ENCODE data around the gene PEPD.

The PEPD gene

DNA sequence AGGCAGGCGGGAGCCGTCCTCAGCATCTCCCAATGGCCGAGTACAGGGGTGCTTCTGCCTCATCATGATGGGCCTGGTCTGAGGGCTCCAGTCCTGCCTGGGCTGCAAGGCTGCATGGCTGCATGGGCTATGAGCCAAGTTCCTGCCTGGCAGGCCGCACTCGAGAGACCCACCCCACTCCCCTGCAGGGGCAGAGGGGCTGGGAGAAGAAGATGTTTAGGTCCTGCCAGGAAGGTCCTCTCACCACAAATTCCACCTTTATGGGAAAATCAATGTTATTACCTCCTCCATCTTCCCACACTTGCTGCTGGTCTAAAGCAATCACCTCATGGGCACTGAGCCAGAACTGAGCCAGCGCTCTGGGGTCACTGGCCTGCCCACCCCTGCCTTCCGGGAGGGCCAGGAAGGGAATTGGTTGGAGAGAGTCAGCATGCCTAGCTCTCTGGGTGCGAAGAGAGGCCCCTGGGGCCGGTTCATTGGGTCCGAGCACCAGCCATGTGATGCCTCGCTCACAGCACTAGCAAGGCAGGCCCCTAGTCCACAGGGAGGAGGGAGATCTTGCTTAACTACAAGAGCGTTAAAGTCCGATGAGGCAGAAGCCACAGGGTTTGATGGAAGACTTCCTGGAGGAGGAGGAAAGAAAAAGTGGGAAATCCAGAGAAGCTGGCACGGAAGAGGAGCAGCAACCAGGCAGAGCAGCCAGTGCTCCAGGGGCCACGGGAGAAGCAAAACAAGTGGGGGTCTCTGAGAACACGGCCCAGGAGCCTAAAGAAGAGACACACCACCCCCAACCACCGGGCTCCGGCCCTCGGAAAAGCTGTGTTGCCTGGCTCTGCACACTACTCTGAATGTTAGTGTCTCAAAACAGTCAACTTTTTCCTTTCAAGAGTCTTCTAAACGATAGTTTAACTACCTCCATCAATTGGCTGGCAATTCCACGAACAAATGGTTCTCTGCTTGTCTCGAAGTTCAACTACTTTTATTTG is 84.9 kb downstream of the PEPD start:
- no peak for DNase-seq

DNA sequence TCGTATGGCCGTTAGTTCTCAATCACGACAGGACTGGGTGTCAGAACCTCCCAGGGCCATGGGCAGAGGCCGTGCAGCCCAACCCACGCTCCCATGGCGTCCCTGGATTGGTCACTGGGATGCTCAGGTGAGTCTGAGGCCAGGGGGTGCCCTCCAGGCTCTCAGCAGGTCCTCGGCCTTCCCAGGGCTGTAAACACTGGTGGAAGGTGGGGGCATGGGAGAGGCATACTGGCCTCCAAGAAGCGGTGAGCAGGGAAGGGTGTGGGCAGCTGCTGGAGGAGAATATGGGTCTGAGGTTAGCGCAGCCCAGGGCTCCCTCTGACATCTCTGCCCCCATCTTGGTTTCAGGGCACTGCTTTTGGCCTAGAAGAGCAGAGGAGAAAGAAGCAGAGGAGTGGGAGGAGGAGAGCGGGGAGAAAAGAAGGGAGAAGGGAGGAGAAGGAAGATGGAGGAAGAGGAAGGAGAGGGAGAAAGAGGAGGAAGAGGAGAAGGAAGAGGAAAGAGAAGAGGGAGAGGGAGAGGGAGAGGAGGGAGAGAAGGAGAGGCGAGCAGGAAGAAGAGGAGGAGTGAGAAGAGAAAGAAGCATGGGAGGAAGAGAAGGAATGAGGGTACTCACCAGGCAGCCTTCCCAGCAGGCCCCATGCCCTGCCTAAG is 85.8 kb downstream of the PEPD start:
- no peak for DNase-seq

GRCh38 chr19:33434886-33435705 is 86.5 kb downstream of the PEPD start:
- no peak for DNase-seq

- DNase-seq = no peak
Measured at GRCh38 chr19:33434069-33434885, 87.3 kb downstream of the PEPD start.

DNA sequence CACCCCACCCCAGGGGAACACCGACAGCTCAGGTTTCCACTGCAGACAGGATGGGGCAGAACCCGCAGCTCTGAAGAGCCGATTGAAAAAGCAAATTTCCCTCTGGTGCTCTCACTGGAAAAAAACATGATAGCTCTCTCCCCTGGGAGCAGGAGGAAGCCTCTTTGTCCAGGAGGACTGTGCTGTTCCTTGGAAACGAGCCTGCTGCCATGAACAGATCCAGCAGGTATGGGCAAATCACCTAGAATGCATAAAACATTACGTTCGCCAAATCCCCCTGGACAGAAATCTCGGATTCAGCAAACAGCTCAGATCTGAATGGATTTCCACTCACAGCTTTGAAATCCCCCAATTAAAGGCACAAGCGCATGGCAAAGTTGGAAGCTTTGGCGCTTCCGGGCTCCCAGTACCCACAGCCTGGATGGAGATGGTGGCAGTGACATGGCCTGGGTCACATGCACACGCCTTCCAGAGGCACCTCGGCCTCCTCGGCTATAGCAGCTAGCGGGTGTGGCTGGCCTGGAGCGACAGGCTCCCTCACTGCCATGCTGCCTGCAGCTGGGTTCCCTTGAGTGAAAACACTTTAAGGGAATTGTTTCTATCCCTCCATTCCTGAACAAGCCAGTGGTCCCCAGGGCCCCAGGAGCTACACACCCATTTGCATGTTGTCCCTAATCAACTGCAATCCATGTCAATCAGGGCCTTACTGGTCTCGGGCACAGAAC is 89.0 kb downstream of the PEPD start:
- no peak for DNase-seq

DNA sequence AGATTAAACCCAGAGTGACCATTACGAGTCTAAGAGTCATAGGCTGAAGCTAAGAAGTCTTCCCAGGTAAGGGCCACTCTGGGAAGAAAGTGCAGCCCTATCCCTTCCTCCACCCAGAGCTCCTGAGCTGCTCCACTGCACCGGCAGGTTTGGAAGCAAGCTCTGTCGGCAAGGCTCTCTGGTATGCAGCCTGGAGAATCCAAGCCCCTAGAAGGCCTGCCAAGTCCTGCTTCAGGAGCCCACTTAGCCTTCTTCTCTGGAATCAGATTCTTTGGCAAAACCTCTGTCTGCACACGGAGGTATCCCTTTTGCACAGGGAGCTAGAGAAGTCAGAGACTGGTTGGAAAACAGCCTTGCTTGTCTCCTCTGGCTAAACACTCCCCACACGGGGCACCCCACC is 89.6 kb downstream of the PEPD start:
- DNase-seq = no peak

DNA sequence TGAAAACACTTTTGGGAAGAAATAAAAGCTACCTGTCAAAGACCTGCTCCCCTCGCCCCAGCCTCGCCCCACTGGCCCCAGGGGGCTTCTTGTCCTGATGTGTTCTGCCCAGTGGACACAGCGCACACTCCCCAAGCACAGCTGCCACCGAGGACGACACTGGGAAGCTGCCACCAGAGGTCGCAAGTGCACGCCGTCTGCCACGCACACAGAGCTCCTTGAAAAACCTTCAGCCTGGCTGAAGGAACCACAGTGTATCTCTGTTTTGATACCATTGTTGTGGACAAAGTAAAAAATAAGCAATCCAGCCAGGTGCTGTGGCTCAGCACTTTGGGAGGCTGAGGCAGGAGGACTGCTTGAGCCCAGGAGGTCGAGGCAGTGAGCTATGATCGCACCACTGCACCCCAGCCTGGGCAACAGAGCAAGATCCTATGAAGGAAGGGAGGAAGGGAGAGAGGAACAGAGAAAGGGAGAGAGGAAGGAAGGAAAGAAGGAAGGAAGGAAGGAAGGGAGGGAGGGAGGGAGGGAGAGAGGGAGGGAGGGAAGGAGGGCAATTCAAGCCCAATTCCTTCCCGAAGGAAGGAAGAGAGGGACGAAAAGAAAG is 90.8 kb downstream of the PEPD start:
- DNase-seq = peak; percentile 63

DNA sequence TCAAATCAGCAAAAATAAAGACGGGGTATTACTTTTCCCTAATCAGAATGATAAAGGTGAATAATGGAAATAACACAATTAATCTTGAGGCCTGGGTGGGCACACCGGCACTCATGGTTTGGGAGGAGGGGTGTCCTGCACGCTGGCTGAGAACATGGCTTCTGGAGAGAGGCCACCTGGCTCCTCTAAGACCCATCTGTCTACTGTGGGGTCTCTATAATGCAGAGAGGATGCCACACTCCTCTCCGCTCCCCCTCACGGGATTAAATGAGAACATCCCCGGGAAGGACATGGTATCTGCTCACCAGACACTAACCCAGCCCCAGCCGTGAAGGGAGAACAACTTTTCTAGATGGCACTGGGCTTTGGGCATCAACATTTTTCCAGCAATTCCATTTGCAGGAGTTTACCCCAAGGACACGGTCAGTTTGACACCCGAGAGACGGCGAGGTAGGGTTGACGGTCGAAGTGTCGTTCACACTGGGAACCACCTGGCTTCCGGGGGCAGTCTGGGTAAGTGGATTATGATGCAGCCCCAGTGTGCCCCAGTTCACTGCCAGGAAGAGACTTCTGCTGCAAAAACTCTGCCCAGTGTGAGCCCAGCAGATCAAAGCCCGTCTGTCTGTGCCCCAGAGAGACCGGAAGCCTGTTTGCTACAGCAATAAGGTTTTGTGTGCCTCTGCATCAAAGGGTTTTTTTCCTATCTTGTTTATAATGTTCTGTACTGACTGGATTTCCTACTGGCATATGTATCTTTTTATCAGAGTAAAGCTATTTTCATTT is 91.5 kb downstream of the PEPD start:
- DNase-seq = no peak

GRCh38 chr19:33428627-33429125 is 92.9 kb downstream of the PEPD start:
- DNase-seq = no peak

DNA sequence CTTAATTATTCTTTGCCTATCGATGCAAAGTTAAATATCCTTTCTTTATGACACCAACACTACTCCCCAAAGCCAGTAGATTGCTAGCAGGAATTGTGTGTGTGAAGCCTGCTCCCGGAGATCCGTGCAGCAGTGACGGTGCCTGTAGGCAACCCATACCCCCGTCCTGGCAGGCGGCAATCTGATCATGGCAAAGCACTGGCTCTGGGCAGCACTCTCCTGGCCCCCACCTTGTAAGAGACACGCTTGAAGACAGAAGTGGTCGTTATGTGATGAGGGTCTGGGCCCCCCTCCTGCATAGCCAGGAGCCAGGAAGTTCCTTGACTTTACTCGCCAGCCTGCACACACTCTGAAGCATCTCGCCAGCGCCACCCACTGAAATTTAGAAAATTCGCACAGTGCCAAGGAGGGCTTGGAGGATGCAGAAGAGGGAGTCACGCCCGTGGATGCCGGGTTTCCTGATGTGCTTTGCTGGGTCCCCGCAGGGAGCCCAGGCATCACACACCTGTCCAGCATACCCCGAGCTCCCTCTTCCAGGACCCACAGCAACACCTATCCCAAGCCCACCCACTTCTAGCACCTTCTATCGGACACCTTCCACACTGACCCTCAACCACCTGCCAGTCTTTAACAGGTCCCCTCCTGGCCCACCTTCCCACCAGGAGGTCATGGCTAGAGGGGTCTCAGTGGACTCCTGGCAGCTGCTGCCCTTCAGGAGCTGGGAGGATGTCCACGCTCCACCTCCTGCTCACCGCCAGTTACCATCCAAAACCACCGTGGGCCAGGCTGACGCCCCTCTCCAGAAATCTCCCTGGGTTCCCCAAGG is 93.6 kb downstream of the PEPD start:
- DNase-seq = no peak

DNA sequence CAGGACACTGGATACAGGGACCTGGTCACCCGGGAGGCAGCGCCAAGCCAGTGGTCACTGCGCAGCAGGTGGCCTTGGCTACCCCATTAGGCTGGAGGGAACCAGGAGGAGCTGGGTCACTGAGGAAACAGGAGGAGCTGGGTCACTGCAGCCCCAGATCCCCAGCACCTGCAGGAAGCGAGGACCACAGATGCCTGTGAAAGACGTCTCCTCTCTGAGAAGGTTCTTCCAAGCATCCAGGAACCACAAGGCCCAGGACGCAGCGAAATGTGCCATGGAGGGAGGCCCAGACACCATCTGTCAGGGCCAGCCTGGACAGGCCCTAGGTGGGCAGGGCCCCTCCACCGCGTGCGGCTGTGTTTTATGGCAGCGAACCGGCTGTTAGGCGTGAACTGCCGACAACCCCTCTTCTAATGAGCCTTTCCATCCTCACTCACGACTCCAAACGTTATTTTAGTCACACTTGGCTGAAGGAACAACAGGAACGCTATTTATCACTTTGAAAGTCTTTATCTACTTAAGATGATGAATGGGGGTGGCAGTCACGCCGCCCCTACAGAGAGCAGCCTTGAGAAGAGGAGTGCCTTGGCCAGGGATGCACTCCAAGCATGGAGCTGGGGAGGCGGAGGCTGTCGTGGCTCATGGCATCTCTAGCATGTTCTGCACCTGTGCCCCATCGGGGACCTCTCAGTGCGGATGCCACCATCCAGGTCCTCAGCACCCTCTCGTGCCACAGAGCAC is 94.8 kb downstream of the PEPD start:
- DNase-seq = no peak

- DNase-seq = no peak
Measured at GRCh38 chr19:33424181-33424580, 97.4 kb downstream of the PEPD start.

DNA sequence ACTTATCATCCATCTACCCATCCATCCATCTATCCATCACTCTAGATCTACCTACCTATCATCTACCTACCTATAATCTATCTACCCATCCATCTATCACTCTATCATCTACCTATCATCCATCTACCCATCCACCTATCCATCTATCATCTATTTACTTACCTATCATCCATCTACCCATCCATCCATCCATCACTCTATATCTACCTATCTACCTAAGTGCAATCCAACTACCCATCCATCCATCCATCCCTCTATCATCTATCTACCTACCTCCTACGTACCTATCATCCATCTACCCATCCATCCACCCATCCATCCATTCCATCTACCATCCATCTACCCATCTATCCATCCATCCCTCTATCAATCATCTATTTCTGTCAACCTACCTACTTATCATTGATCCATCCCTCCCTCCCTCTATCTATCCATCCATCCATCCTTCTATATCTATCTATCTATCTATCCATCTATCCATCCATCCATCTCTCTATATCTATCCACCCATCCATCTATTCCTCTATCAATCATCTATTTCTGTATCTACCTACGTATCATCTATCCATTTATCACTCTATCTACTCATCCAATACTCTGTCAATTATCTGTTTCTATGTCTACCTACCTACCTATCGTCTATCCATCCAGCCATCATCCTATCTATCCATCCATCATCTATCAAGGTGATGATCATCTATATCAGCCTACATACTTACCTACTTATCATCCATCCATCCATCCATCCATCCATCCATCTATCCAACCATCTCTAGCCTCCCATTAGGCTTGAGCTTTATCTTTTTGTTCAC is 99.0 kb downstream of the PEPD start:
- no peak for DNase-seq

GRCh38 chr19:33421368-33421767 is 100.2 kb downstream of the PEPD start:
- DNase-seq = no peak

DNA sequence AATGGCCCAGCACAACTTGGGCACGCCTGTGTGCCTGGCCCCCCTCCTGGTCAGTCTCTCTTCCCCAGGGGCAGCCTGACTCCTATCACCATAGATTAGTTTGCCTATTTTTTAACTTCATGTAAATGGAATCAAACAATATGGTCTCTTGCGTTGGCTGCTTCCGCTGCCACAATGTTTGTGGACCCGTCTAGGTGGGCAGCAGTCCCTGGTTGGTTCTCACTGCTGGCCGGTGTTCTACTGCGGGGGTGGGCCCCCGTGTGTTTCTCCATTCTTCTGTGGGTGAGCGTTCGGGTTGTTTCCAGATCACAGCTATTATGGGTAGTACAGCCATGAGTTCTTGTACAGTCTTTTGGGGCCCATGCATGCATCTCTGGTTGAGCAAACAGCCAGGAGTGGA is 100.8 kb downstream of the PEPD start:
- DNase-seq = no peak

DNA sequence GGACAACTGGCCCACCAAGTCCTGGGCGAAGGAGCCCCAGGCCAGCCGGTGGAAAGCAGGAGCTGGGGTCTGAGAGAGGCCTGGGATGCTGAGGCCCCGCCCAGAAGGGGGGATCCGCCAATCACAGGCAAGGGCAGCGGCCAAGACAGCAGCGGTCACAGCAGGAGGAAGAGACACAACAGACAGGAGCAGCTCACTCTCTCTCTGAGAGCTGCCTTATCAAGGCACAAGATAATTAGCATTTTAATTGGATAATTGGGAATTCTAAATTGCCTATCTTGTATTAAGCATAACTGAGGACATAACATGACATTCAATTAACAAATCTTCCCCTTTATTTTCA is 101.8 kb downstream of the PEPD start:
- no peak for DNase-seq

DNA sequence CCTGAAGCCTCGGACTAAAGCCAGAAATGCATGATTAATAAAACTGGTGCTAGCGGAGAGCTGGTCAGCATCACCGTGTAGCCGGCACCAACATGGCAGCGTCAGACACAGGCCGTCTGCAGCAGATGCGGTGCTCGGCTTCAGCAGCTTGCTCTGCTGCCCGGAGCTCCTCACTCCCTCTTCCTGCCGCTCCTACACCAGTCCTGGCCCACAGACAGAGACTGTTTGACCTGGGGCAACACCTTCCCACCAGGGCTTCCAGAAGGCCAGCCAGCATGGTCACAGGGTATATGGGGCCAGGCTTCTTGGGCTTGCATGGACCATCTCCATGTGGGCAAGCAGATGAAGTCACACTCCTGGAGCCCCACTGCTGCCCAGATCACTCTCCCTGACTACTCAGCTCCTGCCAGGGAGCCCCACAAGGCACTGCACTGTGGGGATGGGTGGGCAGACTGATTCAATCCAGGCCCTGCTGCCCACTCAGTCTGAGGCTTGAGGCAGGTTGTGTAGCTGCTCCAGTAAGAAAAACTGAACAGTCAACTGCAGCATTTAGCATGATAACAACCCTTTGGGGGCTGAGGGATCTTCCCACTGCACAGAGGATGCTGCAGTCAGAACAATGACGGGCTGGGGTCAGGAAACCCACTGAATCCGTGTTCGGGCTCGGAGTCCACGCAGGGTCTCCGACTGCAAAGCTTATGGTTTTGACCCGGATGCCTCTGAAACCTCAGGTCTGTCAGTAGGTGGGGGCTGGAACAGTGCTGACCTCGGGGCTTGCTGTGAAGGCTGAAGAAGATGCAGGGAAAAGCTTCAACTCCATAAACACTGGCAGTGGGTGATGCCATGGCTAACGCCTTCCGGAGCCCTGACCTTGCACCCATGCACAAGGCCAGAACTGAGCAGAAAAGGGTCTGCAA is 102.5 kb downstream of the PEPD start:
- DNase-seq = no peak

All from stimulated activated CD4-positive, alpha-beta T cell treated with anti-CD3 and anti-CD28 coated beads, Interleukin-4, amount 100 ng/mL, for 24 hours (primary cell).